HepG2 (cell line): ENCODE results near the gene YLPM1. TPM values are rescaled to one million over a fixed set of nuclear protein-coding genes. Genes with fewer than 3 reads are reported as not detected.

Source experiments
- GPN1 ChIP-seq: sonication (generic); formaldehyde crosslinking; IDR thresholded peaks from 2 replicates; pipeline ENCODE4 v1.5.1; 2020; ENCODE audit warnings: missing genetic modification reagents, borderline replicate concordance
- KLF11 ChIP-seq: IDR thresholded peaks from 2 replicates; pipeline ENCODE4 v1.6.1; 2016; ENCODE audit warnings: missing compliant biosample characterization
- MNT ChIP-seq: fragments of 450-650 bp; IDR thresholded peaks from 2 replicates; pipeline ENCODE4 v1.6.1; 2016
- NFE2L2 ChIP-seq: fragments of 150-350 bp; IDR thresholded peaks from 2 replicates; pipeline ENCODE4 v1.6.1; 2014; ENCODE audit warnings: low read length
- RAD51 ChIP-seq: fragments of 450-650 bp; IDR thresholded peaks from 2 replicates; pipeline ENCODE4 v1.6.1; 2016; ENCODE audit warnings: borderline replicate concordance
- RBM22 ChIP-seq: fragments of 200-400 bp; formaldehyde crosslinking; optimal IDR thresholded peaks from 2 replicates; pipeline ENCODE3; 2017; ENCODE audit warnings: mild to moderate bottlenecking, low read length, moderate library complexity
- ZBTB20 ChIP-seq: sonication (generic); formaldehyde crosslinking; IDR thresholded peaks from 2 replicates; pipeline ENCODE4 v1.8.1; 2023; ENCODE audit warnings: missing genetic modification reagents, low read depth, mild to moderate bottlenecking, borderline replicate concordance
- ZHX1 ChIP-seq: sonication (generic); formaldehyde crosslinking; IDR thresholded peaks from 2 replicates; pipeline ENCODE4 v1.8.1; 2022; ENCODE audit warnings: low read depth, mild to moderate bottlenecking, missing genetic modification reagents
- ZNF274 ChIP-seq: sonication (generic); formaldehyde crosslinking; IDR thresholded peaks from 2 replicates; pipeline ENCODE4 v1.5.1; 2020; ENCODE audit warnings: mild to moderate bottlenecking, missing genetic modification reagents
- ZNF34 ChIP-seq: sonication (generic); formaldehyde crosslinking; IDR thresholded peaks from 2 replicates; pipeline ENCODE4 v1.4.0; 2020; ENCODE audit warnings: mild to moderate bottlenecking, missing genetic modification reagents, borderline replicate concordance
- ZNF776 ChIP-seq: sonication (generic); formaldehyde crosslinking; IDR thresholded peaks from 2 replicates; pipeline ENCODE4 v1.4.0; 2020; ENCODE audit warnings: mild to moderate bottlenecking, missing genetic modification reagents
- polyA plus RNA-seq, 8 experiments: library from polyadenylated mRNA; depleted of rRNA in 3 of 8; stranded (reverse) in 7 of 8; unstranded in 1 of 8; fragments of >200 nt; fragmentation: Illumina TruSeq in 4 of 8; extraction: Trizol in 4 of 8; gene quantifications; 2 replicates each; pipeline versions ENCODE4 v1.2.1 to v1.2.3, GENCODE V29; 2011 to 2016; ENCODE audit warnings: low read depth in 4 of 8, missing spikeins in 1 of 8, mixed read lengths in 1 of 8; ENCODE audit not compliant: insufficient read depth in 1 of 8
- total RNA-seq, 5 experiments: library from RNA; depleted of rRNA; stranded (reverse); fragments of >200 nt; fragmentation: Illumina TruSeq; extraction: Trizol; gene quantifications; 2 replicates each; pipeline ENCODE4 v1.2.3, GENCODE V29; 2016; ENCODE audit warnings: low read depth in 1 of 5
- TF ChIP-seq, protein P1 (sequence below): sonication (generic); formaldehyde crosslinking; IDR thresholded peaks from 2 replicates; pipeline ENCODE4 v1.5.1; 2020; ENCODE audit warnings: missing genetic modification reagents, mild to moderate bottlenecking, borderline replicate concordance
- TF ChIP-seq, protein P2 (sequence below): IDR thresholded peaks from 2 replicates; pipeline ENCODE4 v1.4.0; 2020; ENCODE audit warnings: mild to moderate bottlenecking, missing genetic modification reagents
- TF ChIP-seq, protein P3 (sequence below): sonication (generic); formaldehyde crosslinking; IDR thresholded peaks from 2 replicates; pipeline ENCODE4 v1.5.1; 2020; ENCODE audit warnings: mild to moderate bottlenecking, moderate library complexity, missing genetic modification reagents

YLPM1 gene
- total and polyA plus RNA-seq, 2 of the 13 experiments (the other 11 are each of a cell fraction or from before 2014, with no cell fraction given) = 6.7 to 21.9 TPM

DNA sequence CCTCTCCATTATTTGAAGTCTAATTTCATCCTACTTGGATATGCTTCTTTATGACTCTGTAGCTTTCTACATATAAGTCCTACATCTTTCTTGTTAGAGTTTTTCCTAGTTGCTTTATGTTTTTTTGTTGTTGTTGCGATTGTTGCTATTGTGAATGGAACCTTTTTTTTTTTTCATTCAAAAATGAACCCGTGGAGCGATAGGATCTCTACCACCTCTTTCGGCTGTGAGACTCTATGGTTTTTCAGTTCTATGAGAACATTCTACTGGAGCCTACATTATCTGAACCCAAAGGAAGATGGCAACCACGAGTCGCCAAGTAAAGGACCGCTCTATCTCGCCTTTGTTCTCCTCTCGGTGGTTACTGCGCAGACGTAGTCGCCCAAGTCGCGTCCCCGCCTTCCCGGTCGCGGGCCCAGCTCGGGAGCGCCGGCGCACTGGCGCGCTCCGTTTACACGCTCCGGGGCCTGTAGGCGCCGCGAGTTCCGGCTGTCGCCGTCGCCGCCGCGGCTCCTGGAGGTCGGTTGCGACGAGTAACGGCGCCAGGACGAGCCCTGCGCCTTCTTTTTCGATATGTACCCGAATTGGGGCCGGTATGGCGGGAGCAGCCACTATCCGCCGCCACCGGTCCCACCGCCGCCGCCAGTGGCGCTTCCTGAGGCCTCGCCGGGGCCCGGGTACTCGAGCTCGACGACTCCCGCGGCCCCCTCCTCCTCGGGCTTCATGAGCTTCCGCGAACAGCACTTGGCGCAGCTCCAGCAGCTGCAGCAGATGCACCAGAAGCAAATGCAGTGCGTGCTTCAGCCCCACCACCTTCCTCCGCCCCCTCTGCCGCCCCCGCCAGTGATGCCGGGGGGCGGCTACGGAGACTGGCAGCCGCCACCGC lies at the start of gene YLPM1 (continued):
- TF ChIP-seq, protein P1, sequence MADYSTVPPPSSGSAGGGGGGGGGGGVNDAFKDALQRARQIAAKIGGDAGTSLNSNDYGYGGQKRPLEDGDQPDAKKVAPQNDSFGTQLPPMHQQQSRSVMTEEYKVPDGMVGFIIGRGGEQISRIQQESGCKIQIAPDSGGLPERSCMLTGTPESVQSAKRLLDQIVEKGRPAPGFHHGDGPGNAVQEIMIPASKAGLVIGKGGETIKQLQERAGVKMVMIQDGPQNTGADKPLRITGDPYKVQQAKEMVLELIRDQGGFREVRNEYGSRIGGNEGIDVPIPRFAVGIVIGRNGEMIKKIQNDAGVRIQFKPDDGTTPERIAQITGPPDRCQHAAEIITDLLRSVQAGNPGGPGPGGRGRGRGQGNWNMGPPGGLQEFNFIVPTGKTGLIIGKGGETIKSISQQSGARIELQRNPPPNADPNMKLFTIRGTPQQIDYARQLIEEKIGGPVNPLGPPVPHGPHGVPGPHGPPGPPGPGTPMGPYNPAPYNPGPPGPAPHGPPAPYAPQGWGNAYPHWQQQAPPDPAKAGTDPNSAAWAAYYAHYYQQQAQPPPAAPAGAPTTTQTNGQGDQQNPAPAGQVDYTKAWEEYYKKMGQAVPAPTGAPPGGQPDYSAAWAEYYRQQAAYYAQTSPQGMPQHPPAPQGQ (CRISPR knock-in tag) = no peak
- TF ChIP-seq ZNF34 (CRISPR knock-in tag) = no peak
- no peak for TF ChIP-seq KLF11 (CRISPR knock-in tag)
- peak; percentile 65; the same call in 1 of the 2 replicates for TF ChIP-seq ZNF274 (CRISPR knock-in tag)
- no peak for TF ChIP-seq MNT
- TF ChIP-seq RBM22 = no peak
- no peak for TF ChIP-seq NFE2L2
- TF ChIP-seq RAD51 = no peak
- TF ChIP-seq, protein P2, sequence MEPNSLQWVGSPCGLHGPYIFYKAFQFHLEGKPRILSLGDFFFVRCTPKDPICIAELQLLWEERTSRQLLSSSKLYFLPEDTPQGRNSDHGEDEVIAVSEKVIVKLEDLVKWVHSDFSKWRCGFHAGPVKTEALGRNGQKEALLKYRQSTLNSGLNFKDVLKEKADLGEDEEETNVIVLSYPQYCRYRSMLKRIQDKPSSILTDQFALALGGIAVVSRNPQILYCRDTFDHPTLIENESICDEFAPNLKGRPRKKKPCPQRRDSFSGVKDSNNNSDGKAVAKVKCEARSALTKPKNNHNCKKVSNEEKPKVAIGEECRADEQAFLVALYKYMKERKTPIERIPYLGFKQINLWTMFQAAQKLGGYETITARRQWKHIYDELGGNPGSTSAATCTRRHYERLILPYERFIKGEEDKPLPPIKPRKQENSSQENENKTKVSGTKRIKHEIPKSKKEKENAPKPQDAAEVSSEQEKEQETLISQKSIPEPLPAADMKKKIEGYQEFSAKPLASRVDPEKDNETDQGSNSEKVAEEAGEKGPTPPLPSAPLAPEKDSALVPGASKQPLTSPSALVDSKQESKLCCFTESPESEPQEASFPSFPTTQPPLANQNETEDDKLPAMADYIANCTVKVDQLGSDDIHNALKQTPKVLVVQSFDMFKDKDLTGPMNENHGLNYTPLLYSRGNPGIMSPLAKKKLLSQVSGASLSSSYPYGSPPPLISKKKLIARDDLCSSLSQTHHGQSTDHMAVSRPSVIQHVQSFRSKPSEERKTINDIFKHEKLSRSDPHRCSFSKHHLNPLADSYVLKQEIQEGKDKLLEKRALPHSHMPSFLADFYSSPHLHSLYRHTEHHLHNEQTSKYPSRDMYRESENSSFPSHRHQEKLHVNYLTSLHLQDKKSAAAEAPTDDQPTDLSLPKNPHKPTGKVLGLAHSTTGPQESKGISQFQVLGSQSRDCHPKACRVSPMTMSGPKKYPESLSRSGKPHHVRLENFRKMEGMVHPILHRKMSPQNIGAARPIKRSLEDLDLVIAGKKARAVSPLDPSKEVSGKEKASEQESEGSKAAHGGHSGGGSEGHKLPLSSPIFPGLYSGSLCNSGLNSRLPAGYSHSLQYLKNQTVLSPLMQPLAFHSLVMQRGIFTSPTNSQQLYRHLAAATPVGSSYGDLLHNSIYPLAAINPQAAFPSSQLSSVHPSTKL (CRISPR knock-in tag) = peak; percentile 26; the same call in 1 of the 2 replicates
- TF ChIP-seq, protein P3, sequence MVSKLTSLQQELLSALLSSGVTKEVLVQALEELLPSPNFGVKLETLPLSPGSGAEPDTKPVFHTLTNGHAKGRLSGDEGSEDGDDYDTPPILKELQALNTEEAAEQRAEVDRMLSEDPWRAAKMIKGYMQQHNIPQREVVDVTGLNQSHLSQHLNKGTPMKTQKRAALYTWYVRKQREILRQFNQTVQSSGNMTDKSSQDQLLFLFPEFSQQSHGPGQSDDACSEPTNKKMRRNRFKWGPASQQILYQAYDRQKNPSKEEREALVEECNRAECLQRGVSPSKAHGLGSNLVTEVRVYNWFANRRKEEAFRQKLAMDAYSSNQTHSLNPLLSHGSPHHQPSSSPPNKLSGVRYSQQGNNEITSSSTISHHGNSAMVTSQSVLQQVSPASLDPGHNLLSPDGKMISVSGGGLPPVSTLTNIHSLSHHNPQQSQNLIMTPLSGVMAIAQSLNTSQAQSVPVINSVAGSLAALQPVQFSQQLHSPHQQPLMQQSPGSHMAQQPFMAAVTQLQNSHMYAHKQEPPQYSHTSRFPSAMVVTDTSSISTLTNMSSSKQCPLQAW = peak; percentile 73; the same call in 1 of the 2 replicates
- TF ChIP-seq ZNF776 (CRISPR knock-in tag) = peak; percentile 76; the same call in 1 of the 2 replicates
- no peak for TF ChIP-seq GPN1
- peak; percentile 55; the same call in 1 of the 2 replicates for TF ChIP-seq ZBTB20 (CRISPR knock-in tag)
- no peak for TF ChIP-seq ZHX1 (CRISPR knock-in tag)
